Stimulated activated naive CD4-positive, alpha-beta T cell (primary cell): ENCODE data around the gene CD2.
"Not testable (repeated sequence)": the region's sequence is repeated elsewhere in the genome, so short reads cannot be mapped to it uniquely, and the experiment has no call there.

ENCODE experiments used
- DNase-seq, 6 experiments: peaks; one replicate each; lab custom pipeline; 2025; lab: John Stamatoyannopoulos, UW

Gene CD2

DNA sequence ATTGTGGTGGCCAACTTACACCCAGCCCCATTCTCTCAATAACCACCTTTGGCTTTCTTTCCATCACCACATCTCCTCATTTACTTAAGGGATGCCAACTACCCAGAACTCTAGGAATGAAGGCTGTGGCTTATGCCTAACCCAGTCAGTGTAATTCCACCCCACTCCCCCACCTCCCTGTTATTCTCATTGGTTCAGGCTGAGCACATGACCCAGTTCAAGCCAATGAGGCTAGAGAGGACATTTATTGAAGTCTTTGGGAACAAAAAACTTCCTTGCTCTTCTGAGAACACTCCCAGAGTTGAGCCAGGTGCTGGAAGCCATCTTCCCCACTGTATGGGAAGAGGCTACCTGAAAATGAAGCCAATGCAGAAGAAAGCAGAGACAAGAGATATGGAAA is 22.8 kb upstream of the CD2 start:
- DNase-seq = no peak

DNA sequence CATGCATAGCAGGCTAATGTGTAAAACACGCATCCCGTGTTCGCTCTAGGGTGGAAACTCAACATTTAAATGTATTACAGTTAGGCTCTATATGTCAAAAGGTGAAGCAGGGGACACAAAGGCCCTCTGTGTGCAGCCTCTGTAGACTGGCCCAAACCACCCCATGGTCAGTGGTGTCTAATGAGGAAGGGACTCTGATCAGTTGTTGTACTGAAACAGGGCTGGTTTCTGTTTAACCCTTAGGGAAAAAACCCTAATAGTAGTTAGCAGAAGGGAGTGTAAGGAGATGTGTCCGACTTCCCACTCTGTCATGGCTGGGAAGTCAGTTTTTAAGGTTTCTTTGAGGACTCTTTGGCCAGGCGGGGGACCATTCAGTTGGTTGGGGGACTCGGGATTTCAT is 21.5 kb upstream of the CD2 start:
- DNase-seq = no peak

DNA sequence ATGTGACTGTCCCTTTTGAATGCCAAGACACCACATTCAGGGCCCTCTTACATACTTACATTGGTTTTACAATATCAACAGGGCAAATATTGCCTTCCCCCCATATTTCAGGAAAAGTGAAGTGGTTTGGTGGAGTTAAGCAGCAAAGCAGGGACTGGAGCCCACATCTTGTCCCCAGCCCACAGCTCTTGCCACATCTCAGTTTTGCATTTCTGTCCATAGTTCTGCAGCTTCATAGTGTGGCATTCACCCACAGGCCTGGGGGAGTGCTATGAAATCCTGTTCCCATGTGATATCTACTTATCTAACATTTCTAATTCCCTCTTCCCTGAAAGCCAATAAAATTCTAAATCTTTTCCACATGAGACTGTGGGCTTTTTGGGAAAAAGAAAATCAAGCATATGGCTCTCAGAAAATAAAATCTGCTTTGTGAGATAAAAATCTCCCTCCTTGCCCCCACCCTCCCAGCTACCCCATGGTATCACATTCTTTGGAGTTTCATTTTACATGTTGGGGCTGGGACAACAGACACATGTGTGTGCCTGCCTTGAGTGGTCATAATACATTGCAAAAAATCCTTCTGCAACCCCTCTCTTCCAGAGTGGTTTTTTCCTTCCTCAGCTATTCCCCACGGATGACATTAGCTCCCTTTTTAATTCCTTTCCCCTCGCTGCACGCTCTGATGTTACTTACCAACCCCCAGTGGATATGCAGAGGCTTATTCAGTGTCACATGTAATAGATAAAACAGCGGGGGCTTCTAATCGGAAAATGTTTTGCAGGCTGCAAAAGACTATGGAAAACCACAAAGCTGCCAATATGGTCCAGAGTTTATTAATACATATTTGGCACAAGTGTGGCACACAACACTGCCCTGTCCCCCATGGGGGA is 20.5 kb upstream of the CD2 start:
- DNase-seq = no peak

DNA sequence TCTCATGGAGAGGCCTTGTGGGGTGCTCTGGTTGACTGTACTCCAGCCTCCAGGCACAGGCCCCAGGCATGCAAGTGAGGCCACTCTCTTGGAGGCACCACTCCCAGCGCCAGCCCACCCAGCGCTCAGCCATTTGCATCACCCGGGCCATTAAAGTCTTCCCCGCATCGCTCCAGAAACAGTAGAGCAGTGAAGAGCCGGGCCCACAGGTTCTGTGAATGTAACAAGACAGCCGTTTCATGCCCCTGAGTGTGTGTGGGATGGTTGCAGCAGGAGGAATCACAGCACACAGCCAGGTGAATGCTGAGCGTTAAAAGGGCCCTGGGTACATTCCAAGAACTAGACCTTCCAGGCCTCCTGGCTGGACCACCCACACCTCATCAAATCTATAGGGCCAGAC is 19.0 kb upstream of the CD2 start:
- DNase-seq = no peak

DNA sequence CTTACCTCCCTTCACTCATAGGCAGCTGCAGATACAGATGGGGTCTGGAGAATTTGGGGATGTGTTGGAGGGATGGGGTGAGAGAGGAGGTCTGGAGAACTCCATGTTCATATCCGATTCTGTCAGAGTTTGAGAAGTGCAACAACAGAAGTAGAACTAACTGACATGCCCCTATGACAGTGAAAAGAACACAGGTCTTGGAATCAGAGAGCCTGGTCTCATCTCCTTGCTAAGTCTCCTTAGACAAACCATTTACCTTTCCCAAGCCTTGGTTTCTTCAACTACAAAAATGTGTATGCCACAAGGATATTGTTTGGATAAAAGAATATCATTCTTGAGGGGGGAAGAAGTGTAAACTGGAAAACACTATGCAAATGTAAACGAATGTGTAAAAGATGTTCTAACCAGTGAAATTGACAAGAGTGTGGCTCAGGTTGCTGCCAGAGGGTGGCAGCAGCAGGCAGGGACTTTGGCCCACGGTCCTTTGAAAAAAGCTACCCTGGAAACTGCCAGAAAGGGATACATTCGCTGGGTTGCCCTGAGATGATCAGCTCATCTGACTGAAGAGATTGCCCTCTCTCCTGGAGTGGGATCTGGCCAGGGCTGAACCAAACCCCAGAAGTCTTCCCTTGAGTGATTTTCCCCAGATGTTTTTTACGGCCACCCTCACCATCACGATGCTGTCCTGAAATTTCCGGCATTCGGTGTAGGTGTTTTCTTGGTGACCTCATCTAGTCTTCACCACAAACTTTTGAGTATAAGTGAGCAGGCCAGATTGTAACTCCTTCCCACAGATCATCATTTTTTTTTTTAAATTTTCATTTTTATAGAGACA is 17.0 kb upstream of the CD2 start:
- peak; percentile 60 to 85 (median 69) for DNase-seq

DNA sequence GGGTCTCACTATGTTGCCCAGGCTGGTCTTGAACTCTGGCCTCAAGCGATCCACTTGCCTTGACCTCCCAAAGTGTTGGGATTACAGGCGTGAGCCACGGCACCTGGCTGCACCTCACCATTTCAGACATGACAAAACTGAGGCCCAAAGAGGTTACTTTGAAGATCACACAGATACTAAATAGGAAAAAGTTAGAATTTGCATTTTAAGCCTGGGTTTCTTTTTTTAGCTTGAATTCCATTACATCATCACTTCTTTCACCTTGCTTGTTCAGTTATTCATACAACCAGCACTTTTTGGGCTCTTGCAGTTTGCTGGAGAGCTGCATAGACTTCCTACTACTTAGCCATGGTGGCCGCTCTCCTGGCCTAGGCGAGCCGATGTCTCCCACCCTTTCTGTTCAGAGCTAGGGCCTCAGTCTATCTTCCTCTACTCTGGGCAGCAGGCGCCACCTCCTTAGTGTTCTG is 16.3 kb upstream of the CD2 start:
- peak in 4 of 6 experiments; percentile 15 to 60 (median 46) for DNase-seq

DNA sequence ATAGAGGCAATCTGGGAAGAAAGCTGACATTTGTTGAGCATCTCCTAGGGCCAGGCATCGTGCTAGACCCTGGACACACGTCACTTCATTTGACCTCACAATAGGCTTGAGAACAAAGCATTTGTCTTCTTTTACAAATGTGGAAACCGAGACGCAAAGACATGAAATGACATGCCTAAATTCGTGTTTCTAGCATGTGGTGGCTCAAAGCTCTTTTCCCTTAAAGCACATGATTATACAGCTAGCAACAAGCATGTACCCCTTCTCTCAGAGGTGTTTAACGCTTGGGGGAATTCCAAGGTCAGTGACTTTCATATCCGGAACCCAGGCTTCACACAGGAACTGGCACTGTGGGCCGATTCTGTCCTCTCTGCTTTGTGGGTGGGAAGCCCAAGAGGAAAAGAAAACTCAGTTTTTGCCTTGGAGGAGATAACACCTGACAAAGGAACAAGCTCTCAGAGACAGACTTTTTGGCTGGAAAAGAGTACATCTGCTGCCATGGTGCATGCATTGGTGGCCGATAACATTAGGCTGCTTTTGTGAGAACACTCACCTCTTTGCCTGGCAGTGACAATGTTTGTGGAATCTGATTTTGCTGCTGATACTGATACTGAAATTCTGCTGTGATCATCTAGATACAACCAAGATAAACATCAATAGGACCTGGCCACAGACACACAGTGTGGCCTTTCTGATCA is 15.4 kb upstream of the CD2 start:
- peak; percentile 20 to 64 (median 59) for DNase-seq

DNA sequence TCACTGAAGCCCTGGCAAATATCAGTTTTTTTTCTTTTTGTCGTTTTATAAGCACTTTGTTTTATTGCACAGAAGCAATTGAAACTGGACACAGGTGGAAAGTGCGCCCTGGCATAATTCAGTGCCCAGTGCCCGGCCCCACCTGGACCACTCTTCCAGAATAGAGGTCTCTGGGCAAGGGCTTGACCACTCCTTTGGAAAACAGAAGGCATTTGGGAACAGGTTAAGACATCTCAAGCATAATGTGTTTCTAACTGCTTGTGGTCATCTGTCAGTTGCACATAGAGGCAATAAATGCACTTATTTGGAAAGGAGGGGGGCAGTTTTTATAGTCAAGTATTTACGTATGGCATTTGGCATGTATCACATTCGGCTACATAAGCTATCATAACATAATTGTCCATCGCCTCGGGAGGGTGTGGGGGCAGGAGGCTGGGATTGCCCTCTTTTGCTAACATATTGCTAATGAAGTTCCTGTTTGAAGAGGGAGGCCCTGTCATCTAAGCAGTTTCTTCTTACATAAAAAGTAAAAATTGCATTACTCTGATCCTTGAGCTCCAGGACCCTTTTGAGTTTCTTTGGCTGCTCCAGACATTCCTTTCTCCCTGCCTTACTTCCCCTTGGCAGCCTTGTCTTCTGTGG is 14.7 kb upstream of the CD2 start:
- no peak for DNase-seq

DNA sequence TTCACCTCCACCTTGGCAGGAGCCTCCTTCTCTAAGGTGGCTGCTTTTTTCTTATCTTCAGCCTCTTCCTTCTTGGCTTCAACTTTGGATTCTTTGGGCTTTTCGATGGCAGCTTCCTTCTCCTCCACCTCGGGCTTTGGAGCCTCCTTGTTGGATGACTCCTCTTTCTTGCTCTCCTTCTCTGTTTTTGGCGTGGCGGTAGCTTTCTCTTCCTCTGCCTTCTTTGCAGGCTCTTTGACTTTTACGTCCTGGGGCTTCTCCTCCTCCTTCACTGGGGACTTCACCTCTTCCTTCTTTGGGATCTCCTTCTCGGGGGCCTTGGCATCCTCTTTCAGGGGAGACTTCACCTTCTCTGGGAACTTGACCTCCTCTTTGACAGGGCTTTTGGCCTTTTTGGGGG is 13.9 kb upstream of the CD2 start:
- no peak for DNase-seq

DNA sequence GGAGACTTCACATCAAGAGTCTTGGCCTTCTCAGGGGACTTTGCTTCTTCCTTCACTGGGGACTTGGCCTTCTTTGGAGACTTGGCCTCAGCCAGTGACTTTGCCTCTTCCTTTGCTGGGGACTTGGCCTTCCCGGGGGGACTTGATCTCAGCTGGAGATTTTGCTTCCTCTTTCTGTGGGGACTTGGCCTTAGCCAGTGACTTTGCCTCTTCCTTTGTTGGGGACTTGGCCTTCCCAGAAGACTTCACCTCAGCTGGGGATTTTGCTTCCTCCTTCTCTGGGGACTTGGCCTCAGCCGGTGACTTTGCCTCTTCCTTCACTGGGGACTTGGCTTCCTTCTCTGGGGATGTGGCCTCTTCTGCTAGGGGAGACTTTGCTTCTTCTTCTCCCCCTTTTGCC is 13.5 kb upstream of the CD2 start:
- no peak for DNase-seq

DNA sequence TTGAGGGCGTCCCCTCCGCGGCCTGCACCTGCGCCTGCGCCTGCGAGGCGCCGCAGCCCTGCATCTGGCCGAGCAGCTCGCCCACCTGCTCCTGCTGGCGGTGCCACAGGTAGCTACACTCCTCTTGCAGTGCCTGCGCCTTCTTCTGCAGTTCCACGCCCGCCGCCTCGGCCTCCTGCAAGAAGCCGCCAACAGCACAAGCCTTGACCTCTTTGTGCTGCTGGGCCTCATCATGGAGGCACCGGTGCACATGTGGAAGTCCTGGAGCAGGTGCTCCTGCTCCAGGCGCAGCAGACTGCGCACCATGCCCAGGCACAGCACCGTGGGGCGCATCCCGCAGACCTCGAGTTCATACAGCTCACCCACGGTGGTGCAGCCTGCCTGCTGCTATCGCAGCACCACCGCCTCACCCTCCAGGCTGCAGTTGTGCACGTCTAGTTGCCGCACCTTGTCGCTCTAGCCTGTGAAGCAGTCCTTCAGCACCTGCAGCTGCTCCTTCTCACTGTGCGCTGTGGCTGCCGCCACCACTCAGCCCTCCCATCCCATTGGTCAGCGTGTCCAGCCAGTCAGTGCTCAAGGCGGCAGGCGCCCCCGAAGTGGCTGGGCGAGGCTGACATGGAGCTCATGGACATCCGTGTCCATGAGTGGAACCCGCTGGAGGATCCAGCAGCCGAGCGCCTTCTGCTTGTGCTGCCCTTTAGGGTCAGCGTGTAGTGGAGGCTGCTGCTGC is 12.2 kb upstream of the CD2 start:
- DNase-seq = no peak

DNA sequence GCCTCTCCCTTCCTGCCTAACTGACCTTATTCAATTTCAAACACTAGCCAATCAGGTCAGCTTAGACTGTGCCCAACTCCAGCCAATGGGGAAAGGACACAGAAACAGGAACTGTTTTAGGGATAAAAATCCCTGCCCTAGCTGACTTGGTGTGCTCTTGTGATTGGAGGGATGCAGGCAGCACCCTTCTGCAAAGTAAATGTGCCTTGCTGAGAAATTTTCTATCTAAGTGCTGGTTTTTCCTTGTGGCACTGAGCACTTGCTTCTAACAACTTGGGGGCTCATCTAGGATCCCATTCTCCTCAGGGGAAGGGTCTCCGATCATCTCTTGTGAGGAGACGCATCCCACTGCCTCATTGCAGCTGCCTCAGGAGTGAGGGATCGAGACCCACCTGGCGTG is 10.7 kb upstream of the CD2 start:
- peak in 1 of 6 experiments; percentile 11 for DNase-seq

DNA sequence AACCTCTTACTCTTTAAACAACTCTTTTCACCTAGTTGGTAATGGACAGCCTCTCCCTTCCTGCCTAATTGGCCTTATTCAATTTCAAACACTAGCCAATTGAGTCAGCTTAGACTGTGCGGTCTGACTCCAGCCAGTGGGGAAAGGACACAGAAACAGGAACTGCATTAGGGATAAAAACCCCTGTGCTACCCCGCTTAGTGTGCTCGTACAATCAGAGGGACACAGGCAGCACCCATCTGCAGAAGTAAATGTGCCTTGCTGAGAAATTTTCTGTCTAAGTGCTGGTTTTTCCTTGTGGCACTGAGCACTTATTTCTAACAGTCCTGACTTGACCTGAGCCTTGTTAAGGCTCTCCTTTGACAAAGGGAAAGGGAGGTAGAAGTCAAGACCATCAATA is 6.0 kb upstream of the CD2 start:
- DNase-seq = no peak

DNA sequence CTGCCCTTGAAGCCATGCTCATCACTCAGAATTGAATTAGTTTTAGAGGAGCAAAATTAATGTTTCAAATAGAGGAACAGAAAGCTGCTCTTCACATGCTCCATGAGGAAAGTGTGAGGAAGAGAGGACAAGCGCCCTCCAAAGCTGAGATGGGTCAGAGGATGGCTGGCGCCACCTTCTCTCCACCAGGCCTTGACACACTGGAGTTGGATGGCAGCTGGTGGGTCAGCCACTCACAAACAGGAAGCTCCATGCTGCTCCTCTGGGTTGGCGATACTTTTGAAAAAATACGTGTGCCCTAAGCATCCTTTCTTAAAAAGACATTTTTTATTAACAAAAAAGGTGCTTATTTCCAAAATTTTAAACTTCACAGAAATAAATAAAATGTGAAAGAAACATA is 3.1 kb upstream of the CD2 start:
- DNase-seq = peak in 1 of 6 experiments; percentile 11

DNA sequence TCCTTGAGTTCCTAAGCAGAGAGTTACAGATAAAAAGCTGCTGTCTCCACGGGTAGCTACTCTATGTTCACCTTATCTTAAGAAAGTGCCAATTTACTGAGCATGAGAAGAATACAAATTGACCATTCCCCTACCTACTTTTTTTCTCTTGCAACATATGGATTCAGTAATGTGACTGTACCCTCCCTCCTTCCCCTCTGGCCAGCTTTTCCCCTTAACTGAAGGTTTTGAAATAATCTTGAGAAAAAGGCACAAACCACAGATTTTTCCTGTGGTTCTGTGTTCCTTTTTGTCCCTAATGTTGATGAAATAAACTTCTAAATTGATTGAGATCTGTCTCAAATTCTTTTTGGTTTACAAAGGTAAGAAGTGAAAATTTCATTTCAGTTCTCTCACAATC is 2.6 kb upstream of the CD2 start:
- DNase-seq = no peak

DNA sequence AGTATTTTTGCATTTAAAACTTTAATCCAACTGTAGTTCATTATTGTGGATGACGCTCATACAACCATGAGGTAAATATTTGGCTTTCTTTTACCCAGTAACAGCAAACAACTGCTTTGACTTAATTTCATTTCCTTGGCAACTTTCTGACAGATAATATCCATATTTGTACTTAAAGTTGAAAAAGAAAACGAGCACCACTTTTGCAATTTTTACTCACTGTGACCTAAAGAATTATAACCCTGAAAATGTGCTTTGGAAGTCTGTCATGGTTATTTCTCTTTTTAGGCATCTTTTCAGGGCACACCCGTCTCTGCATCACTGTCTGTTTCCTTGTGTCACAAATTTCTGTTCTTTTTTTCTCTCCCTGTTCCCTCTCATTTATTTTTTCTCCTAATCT is 918 bp upstream of the CD2 start:
- DNase-seq = no peak

DNA sequence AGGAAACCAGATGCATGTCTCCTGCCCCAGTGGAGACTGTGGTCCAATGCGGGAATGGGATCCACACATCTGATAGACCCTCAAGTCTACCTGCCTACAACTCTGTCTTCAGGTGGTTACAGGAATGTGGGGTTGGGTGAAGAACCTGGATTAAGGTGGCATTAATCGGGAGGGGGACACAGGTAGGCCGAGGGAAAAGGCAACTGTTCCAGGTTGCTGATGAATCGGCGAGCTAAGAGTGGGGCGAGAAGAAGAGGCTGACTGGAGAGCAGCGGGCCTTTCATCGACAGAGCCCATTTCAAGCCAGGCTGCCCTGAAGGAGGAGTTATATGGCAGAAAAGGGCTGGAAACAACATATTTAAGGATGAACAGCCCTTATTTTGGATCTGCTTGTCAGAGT is 836 bp downstream of the CD2 start:
- DNase-seq = peak in 1 of 6 experiments; percentile 23

DNA sequence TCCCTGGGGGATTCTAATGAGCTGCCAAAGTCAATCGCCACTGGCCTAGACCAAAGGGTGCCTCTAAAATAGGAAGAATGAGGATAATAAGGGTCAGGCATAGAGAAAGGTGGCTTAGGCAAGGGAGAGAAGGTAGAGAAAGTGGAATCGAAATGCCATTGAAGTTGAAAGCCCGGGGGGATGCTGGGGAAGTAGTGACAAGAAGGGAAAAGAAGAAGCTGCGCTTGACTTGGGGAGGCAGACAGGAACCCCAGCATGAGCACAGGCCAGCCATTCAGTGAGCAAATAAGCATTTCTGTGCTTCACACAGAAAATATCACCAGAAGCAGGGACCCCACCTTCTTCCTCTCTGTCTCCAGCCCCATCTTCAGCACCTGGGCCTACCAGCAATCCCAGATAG is 1.5 kb downstream of the CD2 start:
- peak in 2 of 6 experiments; percentile 15 to 23 for DNase-seq

DNA sequence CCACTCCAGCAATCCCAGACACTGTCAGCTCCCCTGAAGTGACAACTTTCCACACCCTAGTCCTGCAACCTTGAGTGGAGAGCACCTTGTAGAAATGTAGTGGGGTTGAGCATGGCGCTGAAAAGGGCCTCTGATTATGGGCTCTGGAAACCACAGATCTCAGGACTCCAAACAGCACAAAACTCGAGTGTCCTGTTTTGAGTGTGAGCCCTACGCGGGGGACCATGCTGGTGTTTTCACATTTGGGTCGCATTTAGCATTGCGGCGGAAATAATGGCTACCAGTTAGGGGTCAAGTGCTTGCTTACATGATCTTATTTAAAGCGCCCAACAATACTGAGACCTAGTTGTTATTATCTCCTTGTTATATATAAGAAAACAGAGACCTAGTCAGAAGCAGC is 1.9 kb downstream of the CD2 start:
- not testable (repeated sequence) for DNase-seq

DNA sequence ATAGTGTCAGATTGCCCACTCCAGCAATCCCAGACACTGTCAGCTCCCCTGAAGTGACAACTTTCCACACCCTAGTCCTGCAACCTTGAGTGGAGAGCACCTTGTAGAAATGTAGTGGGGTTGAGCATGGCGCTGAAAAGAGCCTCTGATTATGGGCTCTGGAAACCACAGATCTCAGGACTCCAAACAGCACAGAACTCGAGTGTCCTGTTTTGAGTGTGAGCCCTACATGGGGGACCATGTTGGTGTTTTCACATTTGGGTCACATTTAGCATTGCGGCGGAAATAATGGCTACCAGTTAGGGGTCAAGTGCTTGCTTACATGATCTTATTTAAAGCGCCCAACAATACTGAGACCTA is 4.2 kb downstream of the CD2 start:
- DNase-seq = not testable (repeated sequence)

DNA sequence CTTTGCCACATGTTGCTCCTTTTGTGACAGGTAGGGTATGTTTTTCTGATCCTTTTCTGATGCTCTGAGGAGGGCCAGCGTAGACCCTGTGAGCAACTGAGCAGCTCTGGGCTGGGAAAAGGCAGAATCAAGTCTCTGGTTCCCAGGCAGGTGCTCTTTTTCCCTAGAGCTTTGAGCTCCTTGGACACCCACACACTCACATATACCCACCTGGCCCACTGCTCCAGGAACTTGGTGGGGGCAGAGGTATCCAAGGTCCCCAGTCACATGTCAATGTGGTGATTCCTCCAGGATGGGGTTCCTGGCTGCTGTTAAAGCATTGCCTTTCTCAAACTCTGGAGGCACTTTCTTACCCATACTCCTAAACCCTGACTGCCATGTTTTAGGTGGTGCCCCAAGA is 5.4 kb downstream of the CD2 start:
- DNase-seq = no peak
